Measurements from ENCODE around the gene TBATA.

The TBATA gene

GRCh38 chr10:70745555-70745954 lies 39.6 kb downstream of the TBATA start:
- DNase-seq (ENCODE audit: low read depth in 1 of 2, low spot score in 1 of 2): no peak

DNA sequence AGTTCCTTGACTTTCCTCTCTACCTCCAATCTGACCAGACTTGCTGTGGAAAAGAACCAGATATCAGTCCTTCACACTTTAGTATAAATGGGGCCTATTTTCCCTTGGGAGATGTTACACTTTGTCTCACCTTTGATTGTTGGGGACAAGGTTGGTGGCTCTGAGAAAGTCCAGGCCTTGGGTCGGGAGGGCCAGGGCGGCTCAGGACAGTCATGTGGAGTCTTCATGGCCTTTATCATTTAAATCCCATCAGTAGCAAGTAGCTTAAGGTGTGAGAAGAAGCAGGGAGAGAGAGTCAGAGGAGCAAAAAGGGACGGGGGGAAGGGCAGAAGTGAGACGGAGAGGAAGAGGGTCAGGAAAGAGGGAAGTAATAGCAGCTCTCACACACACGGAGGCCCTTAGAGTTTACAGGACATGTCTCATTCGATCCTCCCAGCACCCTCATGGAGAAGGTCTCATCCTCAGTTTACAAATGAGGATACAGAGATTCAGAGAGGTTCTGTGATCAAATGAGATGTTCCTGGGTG lies 40.5 kb downstream of the TBATA start:
- DNase-seq (ENCODE audit: low read depth in 1 of 2, low spot score in 1 of 2): no peak

DNA sequence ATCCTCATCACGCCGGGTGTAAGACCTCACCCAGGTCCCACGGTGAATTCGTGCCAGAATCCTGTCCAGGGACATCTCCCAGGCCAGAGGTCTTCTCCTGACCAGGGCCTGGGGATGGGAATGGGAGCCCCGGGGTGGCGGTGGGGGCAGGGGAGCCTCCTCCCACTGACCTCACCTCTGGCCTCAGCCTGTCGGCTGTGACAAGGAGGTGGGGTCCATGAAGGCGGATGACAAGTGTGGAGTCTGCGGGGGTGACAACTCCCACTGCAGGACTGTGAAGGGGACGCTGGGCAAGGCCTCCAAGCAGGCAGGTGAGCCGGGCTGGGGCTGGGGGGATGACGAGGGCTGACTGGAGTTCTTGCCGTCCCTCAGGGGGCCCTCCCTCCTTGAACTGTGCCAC lies 41.3 kb downstream of the TBATA start:
- DNase-seq (ENCODE audit: low read depth in 1 of 2, low spot score in 1 of 2): no peak

DNA sequence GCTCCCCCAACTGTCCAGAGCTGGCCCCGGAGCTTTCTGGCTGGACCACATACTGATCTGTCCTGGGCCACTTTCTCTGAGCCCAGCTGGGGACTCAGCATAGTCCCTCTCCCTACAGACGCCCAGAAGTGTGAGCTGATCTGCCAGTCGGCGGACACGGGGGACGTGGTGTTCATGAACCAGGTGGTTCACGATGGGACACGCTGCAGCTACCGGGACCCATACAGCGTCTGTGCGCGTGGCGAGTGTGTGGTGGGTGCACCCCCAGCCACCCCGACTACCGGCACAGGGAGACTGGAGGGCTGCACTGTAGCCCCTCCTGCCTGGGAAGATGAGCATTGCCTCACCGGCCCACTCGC lies 41.8 kb downstream of the TBATA start:
- DNase-seq (ENCODE audit: low read depth in 1 of 2, low spot score in 1 of 2): no peak

- DNase-seq (ENCODE audit: low read depth in 1 of 2, low spot score in 1 of 2): no peak
Observed at GRCh38 chr10:70742537-70743429, 42.4 kb downstream of the TBATA start.

GRCh38 chr10:70740406-70741288 lies 44.5 kb downstream of the TBATA start:
- DNase-seq (ENCODE audit: low read depth in 1 of 2, low spot score in 1 of 2): no peak

- no peak for DNase-seq (ENCODE audit: low read depth in 1 of 2, low spot score in 1 of 2)
Observed at GRCh38 chr10:70738761-70739121, 46.4 kb downstream of the TBATA start.

GRCh38 chr10:70738006-70738760 lies 47.0 kb downstream of the TBATA start:
- no peak for DNase-seq (ENCODE audit: low read depth in 1 of 2, low spot score in 1 of 2)

GRCh38 chr10:70737250-70737649 lies 47.9 kb downstream of the TBATA start:
- no peak for DNase-seq (ENCODE audit: low read depth in 1 of 2, low spot score in 1 of 2)

DNA sequence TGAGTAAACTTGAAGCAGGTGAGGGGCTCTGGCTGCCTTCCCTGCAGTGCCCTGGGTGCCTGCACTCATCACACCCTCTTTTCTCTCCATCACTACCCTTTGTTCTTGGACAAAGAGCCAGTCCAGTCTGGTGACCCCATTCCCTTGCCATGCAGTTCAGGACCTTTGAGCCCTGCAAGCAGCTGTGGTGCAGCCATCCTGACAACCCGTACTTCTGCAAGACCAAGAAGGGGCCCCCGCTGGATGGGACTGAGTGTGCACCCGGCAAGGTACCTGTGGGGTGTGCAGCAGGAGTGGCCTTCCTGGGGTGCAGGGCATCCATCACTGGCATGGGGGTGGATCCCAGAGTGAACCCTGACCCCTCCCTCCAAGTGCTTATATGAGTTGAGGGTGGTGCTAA lies 48.7 kb downstream of the TBATA start:
- no peak for DNase-seq (ENCODE audit: low read depth in 1 of 2, low spot score in 1 of 2)

GRCh38 chr10:70735161-70735560 lies 50.0 kb downstream of the TBATA start:
- no peak for DNase-seq (ENCODE audit: low read depth in 1 of 2, low spot score in 1 of 2)

GRCh38 chr10:70733051-70733450 lies 52.1 kb downstream of the TBATA start:
- no peak for DNase-seq (ENCODE audit: low read depth in 1 of 2, low spot score in 1 of 2)

DNA sequence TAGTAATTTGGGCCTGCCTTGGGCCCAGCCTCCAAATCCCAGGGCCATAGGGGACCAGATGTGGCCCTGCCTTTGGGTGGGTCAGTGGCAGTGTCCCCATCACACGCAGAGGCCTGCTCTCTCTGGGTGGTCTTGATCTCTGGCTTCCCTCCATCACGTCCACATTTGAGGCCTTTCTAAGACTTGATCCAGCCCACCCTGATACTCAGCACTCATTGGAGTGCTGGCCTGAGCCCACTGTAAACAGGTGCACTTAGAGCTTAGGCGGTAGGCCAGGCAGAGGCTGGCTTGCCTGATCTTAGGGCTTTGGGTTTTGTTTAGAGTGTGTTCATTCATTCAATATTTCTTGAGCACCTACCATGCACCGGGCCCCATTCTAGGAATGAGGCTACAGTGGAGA lies 52.6 kb downstream of the TBATA start:
- DNase-seq (ENCODE audit: low read depth in 1 of 2, low spot score in 1 of 2): no peak

DNA sequence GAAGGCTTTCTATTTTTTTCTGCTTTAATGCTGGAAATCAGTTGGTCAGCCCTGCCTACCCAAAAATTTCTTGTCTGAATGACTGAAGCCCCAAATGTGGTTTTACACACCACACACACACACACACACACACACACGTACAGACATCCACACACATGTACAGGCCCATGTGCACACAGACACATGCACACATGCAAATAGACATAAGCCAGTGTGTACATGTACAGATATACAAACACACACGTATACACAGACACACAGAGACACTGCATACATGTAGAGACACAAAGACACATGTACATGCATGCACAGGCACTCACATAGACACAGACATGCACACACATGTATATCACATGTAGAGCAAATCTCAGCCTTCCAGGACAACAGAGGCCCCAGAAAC lies 54.2 kb downstream of the TBATA start:
- DNase-seq (ENCODE audit: low read depth in 1 of 2, low spot score in 1 of 2): no peak

- DNase-seq (ENCODE audit: low read depth in 1 of 2, low spot score in 1 of 2): no peak
Observed at GRCh38 chr10:70729763-70730357, 55.3 kb downstream of the TBATA start.

DNA sequence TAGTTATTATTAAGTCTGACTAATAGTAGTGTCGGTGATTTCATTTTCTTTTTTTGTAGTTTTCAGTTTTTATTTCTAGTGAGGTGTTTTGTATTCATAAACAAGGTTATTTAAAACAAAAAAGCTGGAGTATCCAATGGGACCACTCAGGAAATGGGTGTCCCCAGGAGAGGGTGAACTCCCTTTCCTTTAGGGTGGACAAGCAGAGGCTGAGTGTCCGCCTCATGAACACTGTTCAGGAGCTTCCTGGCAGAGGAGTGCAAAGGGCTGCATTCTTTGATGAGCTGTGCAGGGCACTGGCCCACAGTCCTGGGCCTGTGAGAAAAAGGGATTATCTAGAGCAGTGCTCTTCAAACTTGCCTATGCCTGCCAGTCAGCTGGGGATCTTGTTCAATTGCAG lies 56.8 kb downstream of the TBATA start:
- DNase-seq (ENCODE audit: low read depth in 1 of 2, low spot score in 1 of 2): no peak

DNA sequence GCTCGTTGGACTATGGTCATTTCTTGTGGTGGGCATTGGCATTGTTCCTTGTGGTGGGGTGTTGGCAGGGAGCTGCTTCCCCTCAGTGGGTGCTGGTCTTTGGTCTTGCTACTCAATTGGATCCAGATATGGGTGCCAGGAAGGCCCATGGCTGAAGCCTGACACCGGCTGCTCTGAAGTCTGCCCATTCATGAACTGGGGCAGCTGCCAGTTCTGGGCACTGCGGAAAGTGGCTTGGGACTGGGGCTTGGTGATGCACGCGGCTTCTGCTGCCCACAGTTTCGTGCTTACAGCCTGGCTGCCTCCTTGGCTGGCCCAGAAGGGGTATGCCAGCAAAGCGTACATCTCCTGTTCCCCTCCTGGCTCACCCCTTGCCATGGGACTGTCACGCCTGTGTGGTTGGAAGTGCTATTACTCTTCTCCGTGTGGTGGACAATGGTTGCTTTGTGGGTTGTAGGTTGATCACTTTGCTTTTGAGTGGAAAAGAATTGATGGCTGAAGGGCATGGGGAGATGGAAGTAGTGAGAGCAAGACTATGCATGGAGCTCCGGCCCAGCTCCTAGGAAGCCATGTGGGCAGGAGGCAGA lies 58.2 kb downstream of the TBATA start:
- DNase-seq (ENCODE audit: low read depth in 1 of 2, low spot score in 1 of 2): no peak

DNA sequence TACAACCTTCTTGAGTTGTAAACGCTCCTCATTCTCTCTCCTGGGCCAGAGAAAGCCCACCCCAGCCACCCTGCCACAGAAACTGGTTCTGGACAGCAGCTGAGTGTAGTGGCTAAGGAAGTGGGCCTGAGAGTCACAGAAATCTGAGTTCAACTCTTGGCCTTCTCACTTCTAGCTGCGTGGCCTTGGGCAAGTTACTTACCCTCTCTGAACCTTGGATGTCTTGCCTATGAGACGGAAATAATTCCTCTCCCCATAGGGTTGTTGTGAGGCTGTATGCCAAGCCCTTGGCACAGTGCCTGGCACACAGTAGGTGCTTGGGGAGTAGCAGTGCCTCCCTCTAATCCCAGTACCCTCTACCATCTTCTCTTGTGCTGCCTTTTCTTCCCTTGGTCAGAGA lies 61.4 kb downstream of the TBATA start:
- no peak for DNase-seq (ENCODE audit: low read depth in 1 of 2, low spot score in 1 of 2)

DNA sequence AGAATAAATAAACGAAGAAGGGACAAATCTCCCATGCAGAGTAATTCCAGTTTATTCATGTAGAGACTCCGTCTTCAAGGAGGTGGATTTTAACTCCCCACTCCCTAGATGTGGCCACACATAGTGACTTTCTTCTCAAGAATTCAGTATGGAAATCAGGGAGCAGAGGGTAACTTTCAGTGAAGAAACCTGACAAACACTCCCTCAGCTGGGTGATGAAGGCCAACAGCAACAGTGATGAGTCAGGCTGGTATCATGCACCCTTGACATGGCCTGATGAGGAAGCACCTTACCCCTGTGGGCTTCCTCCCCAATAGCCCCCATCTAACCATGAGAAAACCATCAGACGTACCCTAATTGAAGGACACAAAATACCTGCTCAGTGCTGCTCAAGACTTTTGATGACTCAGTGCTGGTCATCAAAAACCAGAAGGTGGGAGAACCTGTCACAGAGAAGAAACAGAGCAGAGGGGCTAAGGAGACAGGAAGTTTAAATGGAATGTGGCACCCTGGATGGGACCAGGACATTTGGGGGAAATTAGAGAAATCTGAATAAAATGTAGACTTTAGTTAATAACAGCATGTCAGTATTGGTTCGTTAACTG lies 62.3 kb downstream of the TBATA start:
- no peak for DNase-seq (ENCODE audit: low read depth in 1 of 2, low spot score in 1 of 2)

All from stimulated activated CD4-positive, alpha-beta T cell treated with anti-CD3 and anti-CD28 coated beads, Interleukin-15, amount 100 ng/mL, for 1 hour (primary cell).